ACC112 (cell line): ENCODE measurements around the gene PLCG1.
"Not testable (repeated sequence)": the region's sequence is repeated elsewhere in the genome, so short reads cannot be mapped to it uniquely, and the experiment has no call there.

Experiments used
- H2AFZ ChIP-seq: fragments of 200-600 bp; sonication (generic); one replicate; pipeline ENCODE4 v1.6.0; 2017; ENCODE audit warnings: antibody characterized with exemption, low read length; ENCODE audit not compliant: unreplicated experiment
- H3K27ac ChIP-seq: fragments of 200-600 bp; sonication (generic); 2 replicates; pipeline ENCODE4 v1.5.1; 2014; ENCODE audit warnings: low read depth, mild to moderate bottlenecking, antibody characterized with exemption, low read length, moderate library complexity
- H3K27me3 ChIP-seq: fragments of 200-600 bp; sonication (generic); 2 replicates; pipeline ENCODE4 v1.6.1; 2014; ENCODE audit warnings: mild to moderate bottlenecking, antibody characterized with exemption, low read length, moderate library complexity, mixed read lengths; ENCODE audit not compliant: insufficient read depth
- H3K36me3 ChIP-seq: fragments of 200-600 bp; sonication (generic); 2 replicates; pipeline ENCODE4 v1.6.1; 2016; ENCODE audit warnings: mild to moderate bottlenecking, antibody characterized with exemption, low read length, moderate library complexity, mixed read lengths; ENCODE audit not compliant: insufficient read depth
- H3K4me1 ChIP-seq: fragments of 200-600 bp; sonication (generic); one replicate; pipeline ENCODE4 v1.6.1; 2016; ENCODE audit warnings: low read length, mixed read lengths; ENCODE audit not compliant: insufficient read depth, unreplicated experiment, control insufficient read depth
- H3K4me3 ChIP-seq: fragments of 200-600 bp; sonication (generic); 2 replicates; pipeline ENCODE4 v1.5.1; 2014; ENCODE audit warnings: mild to moderate bottlenecking, low read depth, low read length
- H3K79me2 ChIP-seq: fragments of 200-600 bp; sonication (generic); one replicate; pipeline ENCODE4 v1.6.0; 2016; ENCODE audit warnings: low read length; ENCODE audit not compliant: control insufficient read depth, unreplicated experiment, insufficient read depth

The PLCG1 gene

GRCh38 chr20:41125530-41126457, 11.5 kb upstream of the PLCG1 start:
- H3K4me1 ChIP-seq, result no peaks in the 10 kb centered on the region
- H2AFZ ChIP-seq, result no peak overlapping the region
- H3K79me2 ChIP-seq, result no peaks in the 10 kb centered on the region
- H3K36me3 ChIP-seq, result peaks cover 26% of the 10 kb centered on the region
- H3K27me3 ChIP-seq, result no peaks in the 10 kb centered on the region
- no peak overlapping the region for H3K27ac ChIP-seq
- H3K4me3 ChIP-seq, result no peak overlapping the region

DNA sequence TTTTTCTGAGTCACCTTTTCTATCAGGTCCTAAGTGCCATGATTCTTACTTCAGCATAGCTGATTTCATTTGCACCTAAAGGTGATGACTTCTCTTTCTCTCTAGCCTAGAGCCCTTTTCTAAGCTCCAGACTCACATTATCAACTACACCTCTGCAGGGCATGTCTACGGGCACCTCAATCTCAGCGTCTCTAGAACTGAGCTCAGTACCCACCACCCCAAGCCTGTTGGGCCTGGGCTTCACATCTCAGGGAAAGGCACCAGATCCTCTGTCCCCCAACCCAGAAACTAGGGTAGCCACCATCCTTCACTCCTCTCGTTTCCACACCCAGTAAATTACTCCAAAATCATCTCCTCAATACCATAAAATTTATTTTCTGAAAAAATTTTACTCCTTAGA, 10.6 kb upstream of the PLCG1 start:
- Histone ChIP-seq H3K4me3 (no peak overlapping the region), H3K36me3 (peaks cover 24% of the 10 kb centered on the region)

GRCh38 chr20:41128317-41128716, 9.0 kb upstream of the PLCG1 start:
- H3K36me3 ChIP-seq, result not testable (repeated sequence)

More for the DNA sequence above, 10.6 kb upstream of the PLCG1 start:
- H3K27ac ChIP-seq, result no peak overlapping the region
- H2AFZ ChIP-seq, result no peak overlapping the region
- no peaks in the 10 kb centered on the region for H3K4me1 ChIP-seq
- no peaks in the 10 kb centered on the region for H3K27me3 ChIP-seq
- H3K79me2 ChIP-seq, result no peaks in the 10 kb centered on the region

GRCh38 chr20:41131594-41132387, 5.6 kb upstream of the PLCG1 start:
- no peak overlapping the region for H3K27ac ChIP-seq
- no peaks in the 10 kb centered on the region for H3K79me2 ChIP-seq
- H3K4me3 ChIP-seq, result no peak overlapping the region
- no peaks in the 10 kb centered on the region for H3K27me3 ChIP-seq
- H3K4me1 ChIP-seq, result no peaks in the 10 kb centered on the region
- H2AFZ ChIP-seq, result no peak overlapping the region
- H3K36me3 ChIP-seq, result peaks cover 5% of the 10 kb centered on the region

More at GRCh38 chr20:41128317-41128716, 9.0 kb upstream of the PLCG1 start:
- H3K27me3 ChIP-seq, H3K79me2 ChIP-seq, H3K4me3 ChIP-seq, H3K4me1 ChIP-seq, H2AFZ ChIP-seq, H3K27ac ChIP-seq: not testable (repeated sequence)

DNA sequence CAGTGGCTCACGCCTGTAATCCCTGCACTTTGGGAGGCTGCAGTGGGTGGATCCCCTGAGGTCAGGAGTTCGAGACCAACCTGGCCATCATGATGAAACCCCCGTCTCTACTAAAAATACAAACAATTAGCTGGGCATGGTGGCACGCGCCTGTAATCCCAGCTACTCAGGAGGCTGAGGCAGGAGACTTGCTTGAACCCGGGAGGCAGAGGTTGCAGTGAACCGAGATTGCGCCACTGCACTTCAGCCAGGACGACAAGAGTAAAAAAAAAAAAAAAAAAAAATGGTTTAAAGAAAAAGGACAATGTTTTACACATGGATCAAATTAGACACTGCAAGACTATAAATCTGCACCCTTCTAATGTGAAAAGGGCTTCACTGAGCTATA, 5.0 kb upstream of the PLCG1 start:
- H3K36me3 ChIP-seq, H3K4me1 ChIP-seq, H3K27me3 ChIP-seq, H2AFZ ChIP-seq, H3K4me3 ChIP-seq, H3K27ac ChIP-seq, H3K79me2 ChIP-seq: not testable (repeated sequence)

DNA sequence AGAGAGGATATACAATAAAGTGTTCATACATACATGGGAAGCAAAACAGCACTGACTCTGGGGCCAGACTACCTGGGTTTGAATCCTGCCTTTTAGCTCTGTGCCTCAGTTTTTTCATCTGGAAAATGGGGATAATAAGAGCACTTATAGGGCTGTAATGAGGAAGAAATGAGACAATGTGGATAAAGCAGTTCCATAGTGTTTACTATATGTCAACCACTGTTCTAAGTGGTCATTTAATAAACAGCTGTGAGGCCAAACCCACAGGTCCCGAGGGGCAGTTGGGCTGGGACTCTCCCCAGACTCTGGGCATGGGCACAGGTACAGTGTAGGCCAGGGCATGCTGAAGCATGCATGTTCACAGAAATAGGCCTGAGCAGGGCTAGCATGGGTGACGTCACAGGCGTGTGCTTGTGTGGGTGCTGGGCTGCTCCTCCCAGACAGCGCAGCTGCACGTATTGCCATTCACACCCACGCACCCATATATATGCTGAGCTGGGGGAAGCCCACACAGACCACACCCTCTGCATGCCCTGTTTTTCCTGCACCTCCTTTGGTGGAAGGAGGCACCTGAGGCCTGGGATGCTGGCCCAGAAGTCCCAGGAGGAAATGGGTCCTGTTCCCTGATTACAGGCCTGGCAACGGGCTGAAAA, 3.5 kb upstream of the PLCG1 start:
- Histone ChIP-seq H2AFZ (no peak overlapping the region), H3K79me2 (peaks cover 16% of the 10 kb centered on the region), H3K36me3 (no peaks in the 10 kb centered on the region), H3K4me1 (peaks cover 2% of the 10 kb centered on the region), H3K27me3 (no peaks in the 10 kb centered on the region), H3K4me3 (no peak overlapping the region), H3K27ac (no peak overlapping the region)

GRCh38 chr20:41134362-41135186, 2.8 kb upstream of the PLCG1 start:
- no peak overlapping the region for H3K27ac ChIP-seq
- no peaks in the 10 kb centered on the region for H3K27me3 ChIP-seq
- peaks cover 9% of the 10 kb centered on the region for H3K4me1 ChIP-seq
- H2AFZ ChIP-seq, result no peak overlapping the region
- H3K79me2 ChIP-seq, result peaks cover 23% of the 10 kb centered on the region
- no peak overlapping the region for H3K4me3 ChIP-seq
- no peaks in the 10 kb centered on the region for H3K36me3 ChIP-seq

- Histone ChIP-seq H2AFZ (no peak overlapping the region), H3K79me2 (peaks cover 31% of the 10 kb centered on the region), H3K4me3 (no peak overlapping the region), H3K36me3 (no peaks in the 10 kb centered on the region), H3K27me3 (no peaks in the 10 kb centered on the region), H3K4me1 (peaks cover 15% of the 10 kb centered on the region), H3K27ac (no peak overlapping the region)
These were observed 2.0 kb upstream of the PLCG1 start for GRCh38 chr20:41135187-41135887.

GRCh38 chr20:41135888-41136679, 1.3 kb upstream of the PLCG1 start:
- Histone ChIP-seq H3K27me3 (no peaks in the 10 kb centered on the region), H3K4me1 (peaks cover 23% of the 10 kb centered on the region), H3K27ac (no peak overlapping the region), H2AFZ (no peak overlapping the region), H3K4me3 (peak overlapping the region; percentile 90), H3K79me2 (peaks cover 38% of the 10 kb centered on the region), H3K36me3 (no peaks in the 10 kb centered on the region)
